GM21423 (cell line): ENCODE data around the gene FARP1.
"Not testable (repeated sequence)": the region's sequence is repeated elsewhere in the genome, so short reads cannot be mapped to it uniquely, and the experiment has no call there.

ENCODE experiments used
- ATAC-seq: cut with Tn5 transposase; IDR thresholded peaks from one replicate; pipeline ENCODE4 v1.9.1; 2021; ENCODE audit warnings: mild to moderate bottlenecking, moderate library complexity; ENCODE audit not compliant: unreplicated experiment

FARP1 gene

DNA sequence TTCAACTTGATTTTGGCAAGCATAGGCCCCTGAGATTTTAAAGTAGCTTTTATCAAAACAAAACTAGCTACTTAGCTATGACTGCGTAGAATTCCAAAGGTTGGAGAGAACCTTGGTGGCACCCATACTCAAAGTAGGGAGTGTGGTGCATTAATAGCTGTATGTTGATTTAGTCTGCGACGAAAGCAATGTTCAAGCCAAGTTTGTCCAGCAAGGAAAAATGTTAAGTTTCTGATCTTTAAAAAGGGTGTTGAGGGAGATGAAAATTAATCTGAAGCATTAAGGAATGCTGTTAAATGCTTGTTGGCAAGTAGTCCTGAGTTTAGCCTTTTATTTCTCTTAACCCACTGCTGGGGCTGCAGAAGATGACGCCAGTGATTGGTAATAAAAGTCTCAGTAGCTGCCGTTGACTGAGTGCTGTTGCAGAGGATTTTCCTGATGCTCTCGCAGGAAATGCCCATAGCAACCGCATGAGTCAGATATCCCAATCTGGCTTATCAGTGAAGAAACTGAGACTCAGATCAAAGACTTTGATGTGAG lies 110.1 kb downstream of the FARP1 start:
- ATAC-seq, result no peak

DNA sequence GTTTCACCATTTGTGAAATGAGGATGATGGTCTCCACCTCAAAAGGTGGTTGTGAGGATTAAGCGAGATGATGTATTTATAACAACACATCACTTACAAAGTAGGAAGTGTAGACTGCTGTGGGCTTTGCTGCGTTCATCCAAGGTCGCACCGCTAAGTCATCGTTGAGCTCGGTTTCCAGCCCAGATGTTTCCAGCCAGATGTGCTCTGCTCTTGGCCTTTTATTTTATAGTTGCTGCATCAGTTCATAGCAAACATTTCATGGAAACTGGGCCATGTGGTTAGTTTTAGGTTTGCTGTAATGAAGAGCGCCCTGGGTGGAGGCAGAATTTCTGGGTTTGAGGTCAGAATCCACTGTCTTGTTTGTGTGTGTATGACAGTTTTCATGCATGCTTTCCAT lies 110.6 kb downstream of the FARP1 start:
- no peak for ATAC-seq

DNA sequence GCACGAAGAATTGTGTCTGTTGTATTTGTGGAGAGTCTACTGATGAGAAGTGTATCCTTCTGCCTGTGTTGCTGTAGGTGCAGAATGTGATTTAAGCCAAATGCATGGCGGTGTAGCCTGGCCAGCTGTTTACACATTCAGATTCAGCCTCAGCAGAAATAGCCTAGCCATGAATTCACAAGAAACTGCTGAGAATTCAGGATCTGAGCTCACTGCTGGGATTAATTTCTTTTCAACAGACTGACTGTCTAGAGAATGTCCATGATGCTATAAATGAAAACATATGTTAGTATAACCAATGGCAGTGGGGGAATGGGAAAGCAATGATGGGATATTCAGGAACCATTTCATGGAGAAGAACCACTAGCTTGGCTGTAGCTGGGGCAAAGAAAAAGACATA lies 111.6 kb downstream of the FARP1 start:
- ATAC-seq, result no peak

DNA sequence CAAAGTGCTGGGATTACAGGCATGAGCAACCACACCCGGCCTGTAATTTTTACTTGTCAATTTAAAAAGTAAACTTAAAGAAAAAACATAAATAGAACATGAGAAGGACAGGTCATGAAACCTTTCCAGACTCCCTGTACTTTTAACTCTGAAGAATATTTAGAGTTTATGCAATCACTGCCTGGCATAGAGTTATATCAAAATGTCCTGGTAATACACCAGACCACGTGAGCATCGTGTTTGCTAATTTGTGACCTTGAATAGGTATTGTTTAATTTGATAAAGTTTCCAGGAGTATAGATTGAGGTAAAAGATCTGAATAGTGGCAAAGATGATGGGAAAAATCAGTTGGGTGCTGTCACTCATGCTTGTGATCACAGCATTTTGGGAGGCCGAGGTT lies 115.3 kb downstream of the FARP1 start:
- ATAC-seq, result no peak

DNA sequence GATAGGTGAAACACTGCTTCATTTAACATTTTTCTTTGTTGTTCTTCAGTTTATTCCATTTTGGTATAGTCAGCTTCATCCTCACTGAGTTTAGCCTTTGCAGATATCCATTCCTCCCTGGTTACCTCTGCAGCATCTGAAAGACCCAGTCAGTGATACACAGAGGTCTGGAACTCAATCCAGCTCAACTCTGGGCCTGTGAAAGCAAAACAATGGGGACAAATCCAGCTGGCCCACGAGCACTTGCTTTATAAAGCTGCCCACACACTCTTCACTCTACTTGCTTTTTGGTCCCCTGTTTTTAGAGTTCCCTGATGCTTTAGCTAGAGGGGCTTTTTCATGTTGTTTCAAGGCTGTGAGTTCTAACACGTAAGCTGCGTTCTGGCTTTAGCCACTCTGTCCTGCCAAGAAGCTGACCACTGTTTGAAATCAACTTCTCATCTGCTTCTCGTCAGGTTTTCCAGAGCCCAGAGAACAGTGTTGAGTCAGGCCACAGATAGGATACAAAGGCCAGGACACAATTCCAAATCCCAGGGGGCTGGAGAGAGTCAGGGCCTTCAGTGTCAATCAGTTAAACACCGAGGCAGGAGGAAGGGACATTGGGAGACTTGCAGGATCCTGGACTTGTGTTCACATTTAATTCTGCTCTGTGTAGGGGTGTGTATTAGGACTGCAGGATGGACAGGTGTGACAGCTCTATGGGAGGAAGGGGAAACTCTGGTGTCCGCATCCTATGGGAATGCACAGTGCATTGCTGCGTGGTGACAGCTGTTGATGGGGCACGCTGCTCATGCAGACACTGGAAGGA lies 117.7 kb downstream of the FARP1 start:
- no peak for ATAC-seq

DNA sequence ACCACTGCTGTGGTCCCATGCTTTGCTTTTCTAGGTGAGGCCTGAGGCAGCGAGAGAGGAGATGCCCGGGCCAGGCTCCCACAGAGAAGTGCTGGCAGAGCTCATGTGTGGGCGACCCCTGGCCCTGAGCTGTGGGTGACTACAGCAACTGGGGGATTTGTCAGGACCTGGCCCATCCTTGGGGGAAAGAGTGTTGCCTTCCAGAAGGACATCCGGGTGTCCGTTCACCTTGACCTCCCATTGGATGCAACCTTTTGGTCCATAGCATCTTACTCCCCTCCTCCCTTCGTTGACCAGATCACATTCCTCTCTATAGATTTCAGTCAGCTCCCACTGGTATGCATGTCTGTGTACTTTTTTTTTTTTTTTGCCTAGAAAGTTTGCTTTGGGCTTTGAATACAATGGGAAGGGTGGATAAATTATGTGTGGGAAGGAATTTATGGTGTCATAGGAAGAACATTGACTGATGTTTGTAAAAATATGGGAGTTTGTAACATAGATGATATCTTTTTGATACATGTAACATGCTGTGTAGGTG lies 118.3 kb downstream of the FARP1 start:
- ATAC-seq, result no peak

DNA sequence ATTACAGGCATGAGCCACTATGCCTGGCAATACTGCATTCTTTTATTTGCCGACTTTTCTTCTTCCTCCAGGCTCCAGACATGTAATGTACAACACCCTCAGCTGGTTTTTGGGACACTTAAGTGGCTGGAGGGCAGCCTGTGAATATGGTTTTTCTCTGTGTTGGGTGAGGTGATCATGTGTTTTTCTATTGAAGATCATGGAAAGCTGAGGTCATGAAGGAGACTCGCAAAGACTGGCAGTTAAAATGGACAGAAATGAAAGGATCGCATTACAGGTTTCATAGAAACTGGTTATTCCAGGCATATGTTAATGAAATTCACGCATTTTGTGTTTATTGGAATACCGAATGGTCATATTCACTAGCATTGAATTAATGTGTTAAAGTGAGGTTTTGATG lies 119.4 kb downstream of the FARP1 start:
- no peak for ATAC-seq

DNA sequence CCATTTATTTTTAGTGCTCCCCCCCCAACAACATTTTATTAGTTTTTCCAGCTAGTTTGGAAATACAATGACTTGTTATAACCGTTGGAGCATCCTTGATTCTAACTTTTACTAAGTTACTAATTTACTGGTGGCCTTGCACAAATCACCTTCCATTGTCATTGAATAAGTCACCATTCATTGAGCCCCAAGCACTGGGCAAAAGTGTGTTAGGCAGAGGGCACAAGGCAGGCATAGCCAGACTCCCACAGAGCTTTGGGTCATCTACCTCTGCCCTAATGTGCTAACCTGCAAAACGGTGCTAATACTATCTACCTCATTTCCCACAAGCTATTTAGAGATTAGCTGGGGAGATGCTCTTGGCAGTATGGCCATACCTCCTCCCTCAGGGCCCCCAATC lies 120.9 kb downstream of the FARP1 start:
- no peak for ATAC-seq

DNA sequence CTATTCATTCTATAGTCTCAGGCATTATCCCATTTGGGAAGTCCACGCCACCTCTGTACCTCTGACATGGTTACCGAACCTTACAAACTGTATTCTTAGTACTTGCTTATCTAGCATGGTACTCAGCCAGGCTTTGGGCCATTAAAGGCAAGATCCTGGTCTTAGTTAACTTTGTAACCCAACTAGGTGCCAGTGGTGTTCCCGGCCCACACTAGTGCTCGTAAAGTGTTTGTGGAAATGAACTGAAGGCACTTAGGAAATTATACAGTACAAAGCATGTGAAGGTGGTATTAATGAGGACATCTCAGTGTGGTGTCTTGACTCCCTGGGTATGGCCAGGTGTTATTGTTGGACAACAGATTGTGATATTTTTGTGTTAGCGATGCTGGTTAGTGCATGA lies 122.0 kb downstream of the FARP1 start:
- no peak for ATAC-seq

DNA sequence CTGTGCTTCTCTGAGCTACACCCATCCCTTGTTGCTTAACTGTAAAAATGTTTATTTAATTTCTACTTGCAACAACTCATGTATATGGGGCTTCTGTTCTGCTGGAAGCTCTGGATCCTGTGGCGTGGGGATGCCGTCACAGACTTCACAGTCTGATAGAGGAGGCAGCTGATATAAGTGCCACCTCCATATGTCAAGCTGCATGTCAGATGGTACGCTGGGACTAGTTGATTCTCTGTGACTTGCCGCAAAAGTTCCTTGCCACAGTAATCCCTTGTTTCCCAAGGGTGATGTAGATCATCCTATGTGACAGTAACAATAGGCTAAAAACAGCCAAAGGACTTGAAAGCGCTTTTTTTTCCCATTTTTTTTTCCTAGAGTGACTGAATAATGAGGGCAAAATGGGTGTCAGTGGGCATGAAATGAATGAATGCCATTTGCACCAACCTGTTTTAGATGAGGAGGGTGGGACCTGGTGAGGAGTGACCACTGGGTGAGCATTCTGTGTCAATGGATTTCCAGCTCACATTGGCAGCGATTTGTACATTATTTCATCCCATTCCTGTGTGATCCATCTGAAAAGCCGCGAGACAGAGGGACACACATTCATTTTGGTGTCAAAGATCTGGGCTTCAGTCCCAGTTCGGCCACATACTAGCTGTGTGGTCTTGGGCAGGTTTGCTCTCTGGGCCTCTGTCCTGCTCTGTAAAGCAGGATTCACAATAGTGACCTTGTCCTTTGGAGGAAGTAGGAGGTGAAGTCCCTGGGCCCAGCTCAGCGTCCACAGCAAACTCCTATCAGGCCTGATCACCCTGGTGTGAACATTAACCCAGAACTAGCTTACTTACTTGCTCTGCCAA lies 123.0 kb downstream of the FARP1 start:
- ATAC-seq, result no peak

DNA sequence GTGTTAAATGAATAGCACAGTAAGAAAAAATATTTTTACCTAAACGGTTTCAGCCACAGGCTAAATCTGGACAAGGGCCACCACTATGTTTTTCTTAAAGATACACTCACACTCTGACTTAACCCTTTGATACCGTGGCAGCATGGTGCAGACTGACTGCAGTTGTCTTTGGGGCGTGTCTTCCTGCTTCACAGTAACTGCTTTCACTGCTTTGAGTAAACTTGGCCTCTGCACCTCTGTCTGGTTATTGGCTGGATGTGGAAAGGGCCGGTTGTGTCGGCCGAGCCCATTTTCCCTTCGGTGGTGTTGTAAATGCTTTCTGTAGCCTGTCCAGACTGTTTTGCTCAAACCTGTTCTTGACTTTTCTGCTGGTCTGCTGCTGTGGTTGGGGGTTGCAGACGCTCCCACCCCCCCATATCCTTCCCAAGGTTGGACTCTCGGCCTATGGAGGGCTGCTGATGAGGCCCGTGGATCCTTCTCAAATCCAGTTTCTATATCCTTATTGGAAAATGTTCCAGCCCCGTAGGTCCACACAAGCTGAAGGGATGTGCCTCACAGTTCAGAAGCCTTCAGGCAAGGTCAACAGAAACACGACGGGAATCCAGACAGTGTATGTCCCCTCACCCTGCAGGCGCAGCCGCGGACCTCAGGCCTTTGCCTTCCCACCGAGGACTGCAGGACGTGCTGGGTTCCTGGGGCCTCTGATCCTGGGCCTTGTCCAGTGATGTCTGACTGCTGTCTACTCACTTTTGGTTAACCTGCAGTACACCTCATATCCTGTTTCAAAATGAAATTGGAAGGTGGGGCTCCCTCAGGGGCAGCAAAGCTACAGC lies 124.4 kb downstream of the FARP1 start:
- ATAC-seq, result no peak

DNA sequence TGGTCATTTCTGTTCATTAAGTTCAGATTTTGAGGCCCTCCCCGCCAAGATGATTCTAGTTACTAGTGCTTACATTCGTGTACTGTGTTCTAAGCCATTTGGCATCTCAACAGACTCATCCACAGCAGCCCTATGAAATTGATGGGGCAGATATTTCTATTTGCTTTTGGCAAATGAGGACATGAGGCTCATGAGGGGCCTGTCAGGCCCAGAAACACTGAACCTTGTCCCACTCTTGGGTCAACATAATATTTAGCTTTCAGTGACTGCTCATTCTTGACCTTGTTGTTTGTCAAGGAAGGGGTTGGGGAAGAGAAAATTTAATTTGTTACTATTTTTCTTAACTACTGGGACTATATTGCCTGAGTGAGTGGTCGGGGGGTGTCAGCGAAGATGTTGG lies 126.5 kb downstream of the FARP1 start:
- ATAC-seq, result no peak

DNA sequence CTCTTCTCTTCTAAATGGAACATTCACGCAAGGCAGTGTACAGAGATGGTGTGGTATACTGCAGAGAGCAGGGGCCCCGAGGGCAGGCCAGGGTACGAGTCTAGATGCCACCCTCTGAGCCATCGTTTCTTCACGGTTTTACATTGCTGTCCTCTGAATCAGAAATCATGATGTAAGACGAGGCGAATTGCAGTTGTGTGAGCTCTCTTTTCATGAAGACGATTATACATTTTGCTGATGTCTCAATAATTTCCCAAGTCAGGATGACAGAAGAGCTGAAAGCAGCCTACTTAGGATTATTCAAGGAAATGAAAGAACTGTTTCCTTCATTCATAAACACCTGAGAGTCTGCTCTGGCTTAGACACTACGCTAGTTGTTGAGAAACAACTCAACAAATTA lies 127.9 kb downstream of the FARP1 start:
- ATAC-seq, result no peak

DNA sequence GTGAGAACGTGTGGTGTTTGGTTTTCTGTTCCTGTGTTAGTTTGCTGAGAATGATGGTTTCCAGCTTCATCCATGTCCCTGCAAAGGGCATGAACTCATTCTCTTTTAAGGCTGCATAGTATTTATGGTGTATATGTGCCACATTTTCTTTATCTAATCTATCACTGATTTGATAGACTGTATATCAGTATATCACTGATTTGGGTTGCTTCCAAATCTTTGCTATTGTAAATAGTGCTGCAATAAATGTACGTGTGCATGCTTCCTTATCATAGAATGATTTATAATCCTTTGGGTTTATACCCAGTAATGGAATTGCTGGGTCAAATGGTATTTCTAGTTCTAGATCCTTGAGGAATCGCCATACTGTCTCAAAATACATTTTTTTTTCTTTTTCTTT lies 128.8 kb downstream of the FARP1 start:
- ATAC-seq, result not testable (repeated sequence)

DNA sequence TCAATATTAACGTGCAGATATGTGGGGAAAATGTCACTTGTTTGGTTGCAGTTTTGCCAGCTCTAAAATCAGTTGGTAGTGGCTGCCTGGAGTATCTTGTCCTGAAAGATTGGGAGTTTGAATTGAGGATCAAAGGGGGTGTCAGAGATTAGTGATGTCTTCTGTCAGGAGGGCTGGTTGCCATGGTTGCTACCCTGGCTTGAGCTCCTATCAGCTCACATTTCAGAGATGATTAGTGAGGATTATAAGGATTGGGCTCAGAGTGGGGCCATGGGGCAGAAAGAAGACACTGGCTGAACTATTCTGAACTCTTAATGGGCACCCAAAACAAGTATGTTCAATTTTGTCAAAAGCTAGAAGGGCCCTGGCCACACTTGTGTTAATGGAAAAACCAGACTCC lies 129.7 kb downstream of the FARP1 start:
- ATAC-seq, result no peak

DNA sequence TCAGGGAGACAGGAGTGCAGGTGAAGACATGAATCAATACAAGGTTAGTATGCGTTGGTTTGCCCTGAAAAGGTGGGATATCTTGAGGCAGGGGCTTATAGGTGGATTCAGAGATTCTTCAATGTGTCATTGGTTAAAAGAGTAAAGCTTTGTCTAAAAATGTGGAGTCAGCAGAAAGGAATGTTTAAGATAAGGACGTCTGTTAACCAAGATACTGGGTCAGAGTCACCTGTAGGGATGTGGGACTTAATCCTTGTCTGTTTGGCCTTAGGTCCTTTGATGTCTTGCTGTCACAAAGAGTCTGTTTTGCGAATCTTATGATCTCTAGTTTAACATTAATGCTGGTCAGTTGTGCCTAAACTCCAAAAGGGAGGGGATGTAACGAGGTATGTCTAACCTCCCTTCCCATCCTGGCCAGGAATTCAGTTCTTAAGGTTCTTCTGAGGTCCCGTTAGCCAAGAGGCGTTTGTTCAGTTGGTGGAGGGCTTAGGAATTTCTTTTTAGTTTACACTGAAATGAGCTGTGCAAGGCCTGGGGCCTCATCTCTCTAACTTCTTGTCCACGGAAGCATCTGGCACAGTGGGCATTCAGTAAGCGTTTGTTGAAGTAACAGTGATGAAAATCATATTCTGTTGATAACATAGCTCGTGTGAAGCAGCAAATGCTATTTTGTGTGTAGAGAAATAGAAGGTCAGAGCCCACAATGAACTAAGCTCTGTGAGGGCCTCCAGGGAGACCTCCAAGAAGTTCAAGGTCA lies 130.4 kb downstream of the FARP1 start:
- ATAC-seq, result no peak

DNA sequence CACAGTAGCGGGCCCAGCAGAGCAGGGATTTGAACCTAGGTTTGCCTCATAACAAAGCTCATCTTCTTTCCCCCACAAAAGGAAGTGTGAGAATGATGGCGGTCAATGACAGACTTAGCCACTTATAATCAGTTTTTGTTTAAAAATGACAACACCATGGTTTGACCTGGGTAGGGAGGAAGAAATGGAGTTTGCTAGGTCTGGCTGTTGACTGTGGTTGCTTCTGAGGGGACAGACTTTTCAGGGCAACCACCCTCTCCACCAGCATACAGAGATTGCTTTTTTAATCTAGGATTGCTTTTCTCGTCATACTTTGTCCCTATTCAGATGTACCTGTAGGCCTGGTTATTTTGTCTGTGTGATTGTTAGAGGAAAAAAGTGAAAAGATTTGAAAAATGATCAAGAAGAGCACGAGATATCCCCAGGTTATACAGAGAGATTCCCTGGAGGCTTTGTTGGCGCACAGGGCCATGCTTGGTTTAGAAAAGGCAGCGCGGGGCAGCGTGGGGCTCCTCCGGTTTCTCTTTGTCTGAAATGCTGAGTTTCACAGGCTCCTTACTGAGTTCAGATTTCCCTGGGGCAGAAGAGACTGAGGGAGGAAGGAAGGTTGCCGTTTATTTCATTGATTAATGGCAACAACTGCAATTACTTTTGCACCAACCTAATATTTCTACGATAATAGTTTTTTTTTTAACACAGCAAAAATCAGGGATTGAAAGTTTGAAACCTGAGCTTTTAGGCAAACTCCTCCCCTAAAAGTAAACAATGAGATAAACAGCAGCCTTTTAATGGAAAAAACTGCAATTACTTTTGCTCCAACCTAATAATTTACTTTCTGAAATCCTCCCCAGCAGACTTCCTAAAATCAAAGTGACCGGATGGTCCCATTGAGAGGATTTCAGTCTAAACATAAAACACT lies 131.2 kb downstream of the FARP1 start:
- ATAC-seq, result no peak

DNA sequence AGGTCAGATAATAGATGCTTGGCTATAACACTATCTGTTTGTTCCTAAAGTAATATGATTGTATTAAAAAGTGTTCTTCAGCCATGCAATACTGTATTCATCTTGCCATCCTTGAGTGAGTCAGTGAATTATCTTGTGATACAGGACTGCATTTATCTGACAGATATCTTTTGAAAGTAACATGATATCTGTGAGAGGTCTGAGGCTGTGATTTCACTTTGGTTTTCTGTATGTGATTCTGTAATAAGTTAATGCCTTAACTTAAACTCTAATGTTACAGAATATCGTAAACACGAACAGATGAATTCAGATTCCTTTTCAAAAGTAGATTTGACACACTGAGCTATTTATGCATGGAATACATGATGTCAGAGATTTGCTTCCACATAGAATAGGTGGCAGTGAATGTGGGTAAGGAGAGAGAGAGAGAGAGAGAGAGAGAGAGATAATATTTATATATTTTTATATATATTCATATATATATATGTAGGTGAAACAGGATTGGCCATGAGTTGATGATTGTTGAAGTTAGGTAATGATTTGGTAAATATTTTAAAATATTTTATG lies 132.1 kb downstream of the FARP1 start:
- ATAC-seq, result no peak

DNA sequence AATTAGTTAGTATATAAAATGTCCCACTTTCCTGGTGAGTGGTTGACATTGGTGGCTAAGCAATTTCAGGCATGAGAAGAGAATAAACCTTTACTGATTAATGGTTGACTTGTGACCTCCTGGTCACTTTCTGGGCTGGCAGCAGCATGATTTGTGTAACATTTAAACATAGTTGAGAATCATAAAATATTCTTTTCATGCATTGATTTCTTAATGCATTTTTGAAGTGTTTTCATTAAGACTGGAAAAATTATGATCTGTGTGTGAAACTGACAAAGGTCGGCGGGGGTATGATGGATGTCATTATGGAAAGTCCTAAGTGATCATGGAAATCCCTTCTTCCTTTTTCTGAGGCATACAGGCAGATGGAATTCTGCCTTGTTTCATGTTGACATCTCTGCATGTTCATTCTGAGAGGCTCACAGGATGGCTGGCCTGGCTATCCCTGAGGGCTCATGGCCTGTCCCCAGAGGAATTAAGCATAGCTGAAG lies 132.8 kb downstream of the FARP1 start:
- ATAC-seq, result no peak
